SH-SY5Y (cell line): ENCODE measurements around the gene KCNAB1.

Experiments
- GATA2 ChIP-seq: IDR thresholded peaks from 2 replicates; pipeline ENCODE4 v1.6.1; 2011; ENCODE audit warnings: mild to moderate bottlenecking, low read depth, low read length
- GATA3 ChIP-seq: IDR thresholded peaks from 2 replicates; pipeline ENCODE4 v1.6.1; 2011; ENCODE audit warnings: low read depth, mild to moderate bottlenecking, low read length, moderate library complexity

GRCh38 chr3:156201411-156202405, 81.3 kb downstream of the KCNAB1 start:
- TF ChIP-seq GATA2, result no peak
- no peak for TF ChIP-seq GATA3
